ENCODE data around the gene ANKMY1.

The ANKMY1 gene

DNA sequence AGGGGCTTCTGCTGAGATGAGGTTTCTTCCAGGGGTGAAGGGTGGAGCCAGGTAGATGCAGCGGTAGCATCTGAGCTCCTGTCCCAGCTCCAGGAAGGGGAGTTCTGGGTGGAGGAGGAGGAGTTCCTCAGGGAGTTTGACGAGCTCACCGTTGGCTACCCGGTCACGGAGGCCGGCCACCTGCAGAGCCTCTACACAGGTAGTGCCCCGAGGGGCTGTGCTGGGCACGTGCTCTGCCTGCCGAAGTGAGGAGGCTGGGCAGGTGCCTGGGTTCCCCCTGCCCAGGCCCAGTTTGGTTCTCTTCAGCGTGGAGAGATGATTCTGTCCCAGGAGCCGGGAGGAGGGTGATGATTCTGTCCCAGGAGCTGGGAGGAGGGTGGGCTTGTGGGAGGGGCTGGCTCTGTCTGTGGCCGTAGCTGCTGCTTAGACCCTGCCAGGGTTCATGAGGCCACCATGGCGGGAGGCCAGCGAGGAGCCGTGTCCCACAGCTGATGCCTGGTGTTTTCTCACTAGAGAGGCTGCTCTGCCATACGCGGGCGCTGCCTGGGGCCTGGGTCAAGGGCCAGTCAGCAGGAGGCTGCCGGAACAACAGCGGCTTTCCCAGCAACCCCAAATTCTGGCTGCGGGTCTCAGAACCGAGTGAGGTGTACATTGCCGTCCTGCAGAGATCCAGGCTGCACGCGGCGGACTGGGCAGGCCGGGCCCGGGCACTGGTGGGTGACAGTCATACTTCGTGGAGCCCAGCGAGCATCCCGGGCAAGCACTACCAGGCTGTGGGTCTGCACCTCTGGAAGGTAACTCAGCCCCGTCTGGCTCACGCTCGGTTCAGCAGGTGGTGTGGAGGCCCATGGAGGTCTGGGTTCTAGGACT is 37.0 kb upstream of the ANKMY1 start:
- no peak for DNase-seq (ENCODE audit: low read depth)

DNA sequence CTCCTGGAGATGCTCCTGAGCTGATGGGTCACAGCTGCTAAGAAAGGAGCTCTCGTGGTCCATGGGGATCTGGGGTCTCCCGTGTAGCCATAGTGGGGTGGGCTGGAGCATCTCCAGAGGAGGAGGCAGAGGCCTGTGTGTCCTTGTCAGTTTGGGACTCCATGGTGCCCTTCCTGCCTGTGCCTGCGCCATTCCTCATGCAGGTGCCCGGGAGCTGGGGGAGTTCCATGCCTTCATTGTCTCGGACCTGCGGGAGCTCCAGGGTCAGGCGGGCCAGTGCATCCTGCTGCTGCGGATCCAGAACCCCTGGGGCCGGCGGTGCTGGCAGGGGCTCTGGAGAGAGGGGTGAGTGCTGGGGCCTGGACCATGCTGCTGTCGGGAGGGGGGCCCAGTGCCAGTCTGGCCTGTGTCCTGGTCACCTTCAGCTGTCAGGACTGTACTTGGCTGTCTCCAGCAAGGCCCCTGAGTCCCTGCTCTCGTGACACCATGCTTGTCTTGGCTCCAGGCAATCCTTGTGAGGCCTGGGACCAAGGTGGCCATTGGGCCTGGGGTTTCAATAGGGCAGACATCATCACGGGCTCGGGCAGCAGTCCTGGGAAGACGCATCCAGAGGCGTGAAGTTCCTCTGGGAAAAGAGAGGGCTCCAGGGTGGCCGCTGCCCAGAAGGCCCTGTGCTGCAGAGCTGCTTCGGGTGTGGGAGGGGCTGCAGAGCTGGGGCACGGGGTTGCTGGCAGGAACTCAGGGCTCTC is 36.1 kb upstream of the ANKMY1 start:
- DNase-seq (ENCODE audit: low read depth), result no peak

DNA sequence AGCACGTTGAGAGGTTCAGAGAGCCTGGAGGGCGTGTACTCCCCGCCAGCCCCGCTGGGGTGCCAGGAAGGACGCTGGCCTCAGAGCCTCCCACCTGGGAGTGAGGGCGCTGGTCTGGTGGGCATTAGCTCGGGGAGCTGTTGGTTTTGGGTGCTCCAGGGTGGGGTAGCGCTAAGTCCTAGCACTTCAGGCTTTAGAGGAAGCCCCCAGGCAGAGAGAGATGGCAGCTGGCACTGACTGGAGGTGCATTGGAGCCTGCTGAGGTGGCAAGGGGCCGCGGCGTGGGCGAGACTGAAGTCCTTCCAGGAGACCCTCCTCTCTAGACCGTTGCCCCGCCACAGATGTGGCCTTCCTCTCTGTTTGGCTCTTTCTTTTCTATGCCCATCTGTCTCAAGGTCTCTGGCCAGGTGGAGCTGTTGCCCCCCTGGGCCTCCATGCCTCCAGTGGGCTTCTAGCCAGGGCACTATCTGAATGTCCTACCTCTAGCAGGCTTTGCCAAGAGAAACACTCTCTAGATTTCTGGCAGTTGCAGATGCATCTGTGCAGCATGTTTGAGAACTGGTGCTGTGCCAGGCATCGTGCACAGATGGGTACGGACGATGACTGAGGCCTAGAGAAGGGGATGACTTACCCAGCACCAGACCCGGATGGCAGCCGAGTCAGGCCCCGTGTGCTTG is 35.4 kb upstream of the ANKMY1 start:
- DNase-seq (ENCODE audit: low read depth), result no peak

DNA sequence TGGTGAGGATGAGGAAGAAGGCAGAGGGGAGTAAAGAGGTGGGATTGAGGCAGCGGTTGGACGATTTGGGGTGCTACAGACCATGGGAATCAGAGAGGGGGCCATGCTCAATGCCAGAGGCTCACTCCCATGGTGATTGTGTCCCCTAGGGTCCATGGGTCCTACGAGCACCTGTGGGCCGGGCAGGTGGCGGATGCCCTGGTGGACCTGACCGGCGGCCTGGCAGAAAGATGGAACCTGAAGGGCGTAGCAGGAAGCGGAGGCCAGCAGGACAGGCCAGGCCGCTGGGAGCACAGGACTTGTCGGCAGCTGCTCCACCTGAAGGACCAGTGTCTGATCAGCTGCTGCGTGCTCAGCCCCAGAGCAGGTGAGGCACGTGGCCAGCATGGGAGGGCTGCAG is 34.0 kb upstream of the ANKMY1 start:
- no peak for DNase-seq (ENCODE audit: low read depth)

DNA sequence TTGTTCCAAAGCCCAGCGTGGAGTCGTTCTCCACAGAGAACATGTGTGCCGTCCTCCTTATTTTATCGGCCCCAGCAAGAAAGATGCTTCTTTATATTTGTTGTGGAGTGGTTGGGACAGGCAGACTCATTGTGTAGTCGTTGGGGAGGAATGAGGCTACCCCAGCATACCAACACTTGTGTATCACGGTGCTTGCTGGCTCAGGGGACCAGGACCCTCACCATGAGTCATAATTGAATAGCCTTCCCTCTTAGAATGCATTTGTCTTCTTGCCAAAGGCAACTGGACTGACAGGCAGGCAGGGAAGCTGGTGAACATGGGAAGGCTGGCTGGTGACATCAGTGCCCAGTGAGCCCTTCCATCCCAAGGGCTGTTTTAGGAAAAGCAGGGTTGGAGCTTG is 33.4 kb upstream of the ANKMY1 start:
- peak; percentile 39 for DNase-seq (ENCODE audit: low read depth)

DNA sequence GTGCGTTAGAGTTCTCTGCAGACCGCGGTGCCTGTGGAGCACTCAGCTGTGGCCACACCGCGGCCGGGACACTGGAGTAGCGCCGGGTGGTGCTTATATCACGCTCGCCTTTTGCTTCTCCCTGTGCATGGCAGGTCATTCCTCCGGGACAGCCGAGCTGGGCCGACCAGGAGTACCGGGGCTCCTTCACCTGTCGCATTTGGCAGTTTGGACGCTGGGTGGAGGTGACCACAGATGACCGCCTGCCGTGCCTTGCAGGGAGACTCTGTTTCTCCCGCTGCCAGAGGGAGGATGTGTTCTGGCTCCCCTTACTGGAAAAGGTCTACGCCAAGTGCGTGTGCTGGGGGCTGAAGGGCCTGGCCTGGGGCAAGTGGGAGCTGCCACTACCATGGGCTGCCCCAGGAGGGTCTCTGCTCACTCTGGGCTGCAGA is 32.9 kb upstream of the ANKMY1 start:
- DNase-seq (ENCODE audit: low read depth), result no peak

- no peak for DNase-seq (ENCODE audit: low read depth)
Observed at GRCh38 chr2:240589850-240590525, 32.2 kb upstream of the ANKMY1 start.

DNA sequence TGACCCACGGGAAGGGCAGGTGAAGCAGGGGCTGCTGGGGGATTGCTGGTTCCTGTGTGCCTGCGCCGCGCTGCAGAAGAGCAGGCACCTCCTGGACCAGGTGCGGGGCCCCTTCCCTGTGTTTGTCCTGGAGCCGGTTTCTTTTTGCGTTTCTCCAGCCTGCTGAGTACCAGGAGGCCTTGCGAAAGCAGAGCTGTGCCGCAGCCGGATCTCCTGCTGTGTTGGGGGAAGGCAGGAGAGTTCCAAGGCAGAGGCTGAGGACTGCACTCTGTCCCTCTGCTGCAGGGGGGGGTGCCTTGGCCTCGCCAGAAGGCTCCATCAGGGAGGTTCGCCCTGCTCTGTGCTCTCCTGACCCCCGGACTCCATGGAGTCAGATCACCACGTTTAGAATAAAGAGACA is 31.6 kb upstream of the ANKMY1 start:
- no peak for DNase-seq (ENCODE audit: low read depth)

DNA sequence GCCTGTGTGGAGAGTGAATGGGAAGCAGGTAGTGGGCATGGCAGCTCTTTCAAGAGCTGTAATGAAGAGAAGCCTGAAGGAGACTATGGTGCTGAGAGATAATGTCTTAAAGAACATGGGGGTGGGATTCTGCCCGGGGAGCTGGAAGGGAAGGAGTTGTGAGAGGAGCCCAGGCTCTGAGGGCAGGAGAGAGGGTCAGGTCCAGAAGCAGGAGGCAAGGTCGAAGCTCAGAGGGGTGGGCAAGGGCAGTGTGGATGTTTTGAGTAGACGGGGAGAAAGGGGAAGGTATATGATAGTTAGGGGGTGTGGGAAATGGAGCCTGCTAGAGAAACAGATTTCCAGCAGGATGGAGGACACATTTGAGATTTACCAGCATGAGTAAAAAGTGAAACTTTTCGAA is 30.9 kb upstream of the ANKMY1 start:
- DNase-seq (ENCODE audit: low read depth), result no peak

GRCh38 chr2:240588006-240588655 is 30.3 kb upstream of the ANKMY1 start:
- DNase-seq (ENCODE audit: low read depth), result no peak

DNA sequence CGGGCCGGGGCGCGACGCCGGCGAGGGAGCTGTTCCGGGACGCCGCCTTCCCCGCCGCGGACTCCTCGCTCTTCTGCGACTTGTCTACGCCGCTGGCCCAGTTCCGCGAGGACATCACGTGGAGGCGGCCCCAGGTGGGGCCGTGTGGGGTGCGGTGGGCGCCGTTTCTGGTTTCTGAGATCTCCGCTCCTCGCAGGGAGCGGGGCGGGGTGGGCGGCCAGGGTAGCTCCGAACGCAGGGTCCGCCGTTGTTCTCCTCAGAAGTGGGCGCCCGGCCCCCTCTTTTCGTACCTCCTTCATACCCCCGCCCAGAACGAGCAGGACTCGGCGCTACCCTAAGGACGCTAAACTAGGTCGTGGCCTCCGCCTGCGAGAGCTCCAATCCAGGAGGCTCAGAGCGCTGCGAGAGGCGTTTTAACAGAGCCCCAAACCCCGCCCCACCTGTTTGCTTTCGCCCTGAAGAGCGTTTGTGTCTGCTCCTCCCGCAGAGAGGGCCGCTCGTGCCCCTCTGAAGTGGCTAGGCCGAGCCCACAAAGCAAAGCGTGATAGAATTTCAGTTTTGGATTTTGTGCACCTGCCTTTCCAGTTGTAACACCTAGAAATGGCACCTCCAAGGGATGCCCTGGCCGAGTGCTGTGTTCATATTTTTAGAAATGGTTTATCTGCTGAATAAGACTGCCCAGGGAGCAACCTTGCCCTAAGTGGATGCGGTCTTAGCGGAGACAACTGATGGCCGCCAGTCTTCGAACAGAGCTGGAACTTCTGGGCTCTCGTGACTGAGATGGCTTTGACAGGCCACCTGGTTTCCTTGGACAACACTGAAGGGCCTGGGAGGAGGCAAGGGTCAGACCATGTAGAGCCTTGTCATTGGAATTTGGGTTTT is 29.4 kb upstream of the ANKMY1 start:
- peak; percentile 26 for DNase-seq (ENCODE audit: low read depth)

GRCh38 chr2:240586198-240586918 is 28.6 kb upstream of the ANKMY1 start, which contains the start of gene CAPN10:
CAPN10 (plus strand) TSS chr2:240586734; CDS start chr2:240586912, 178 bp downstream.
- peak; percentile 96 for DNase-seq (ENCODE audit: low read depth)

GRCh38 chr2:240585681-240586197 is 28.0 kb upstream of the ANKMY1 start:
- no peak for DNase-seq (ENCODE audit: low read depth)

- no peak for DNase-seq (ENCODE audit: low read depth)
Observed at GRCh38 chr2:240585101-240585500, 27.3 kb upstream of the ANKMY1 start.

- DNase-seq (ENCODE audit: low read depth), result peak; percentile 57
Observed at GRCh38 chr2:240584486-240585031, 26.8 kb upstream of the ANKMY1 start.

- no peak for DNase-seq (ENCODE audit: low read depth)
Observed at GRCh38 chr2:240583774-240584173, 26.0 kb upstream of the ANKMY1 start.

GRCh38 chr2:240582781-240583180 is 25.0 kb upstream of the ANKMY1 start:
- DNase-seq (ENCODE audit: low read depth), result peak; percentile 34

DNA sequence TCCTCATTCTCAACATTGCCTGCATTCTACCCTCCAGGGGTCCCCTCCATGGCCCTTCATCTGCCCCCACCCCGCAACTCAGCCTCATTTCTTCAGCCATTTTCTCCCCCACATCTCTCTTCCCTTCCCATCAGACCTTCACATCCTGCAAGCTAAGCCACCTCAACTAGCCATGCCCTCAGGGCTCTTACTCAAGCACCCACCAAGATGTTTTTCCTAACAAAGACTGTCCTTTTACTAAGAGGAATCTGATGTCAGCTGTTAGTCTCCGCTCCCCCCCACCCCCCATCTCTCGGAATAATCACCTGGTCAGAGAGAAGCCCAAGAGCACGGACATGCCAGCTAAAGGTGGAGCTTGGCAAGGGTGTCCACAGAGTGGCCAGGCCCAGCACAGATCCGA is 24.0 kb upstream of the ANKMY1 start:
- peak; percentile 36 for DNase-seq (ENCODE audit: low read depth)
